GM21619 (cell line): ENCODE results near the gene MEG3.

Experiments used
- ATAC-seq: cut with Tn5 transposase; IDR thresholded peaks from one replicate; pipeline ENCODE4 v1.9.1; 2021; ENCODE audit not compliant: unreplicated experiment

The MEG3 gene

GRCh38 chr14:100862277-100862676 lies 36.4 kb downstream of the MEG3 start:
- no peak for ATAC-seq

GRCh38 chr14:100862793-100863192 lies 36.9 kb downstream of the MEG3 start:
- no peak for ATAC-seq

- no peak for ATAC-seq
Observed at GRCh38 chr14:100864206-100864605, 38.3 kb downstream of the MEG3 start.

GRCh38 chr14:100864960-100865681 lies 39.2 kb downstream of the MEG3 start:
- no peak for ATAC-seq

- no peak for ATAC-seq
Observed at GRCh38 chr14:100865682-100866591, 40.0 kb downstream of the MEG3 start.

- ATAC-seq = no peak
Observed at GRCh38 chr14:100866666-100867630, 41.0 kb downstream of the MEG3 start.

- no peak for ATAC-seq
Observed at GRCh38 chr14:100867631-100868315, 41.9 kb downstream of the MEG3 start.

- no peak for ATAC-seq
Observed at GRCh38 chr14:100868621-100869370, 42.9 kb downstream of the MEG3 start.

GRCh38 chr14:100871234-100872186 lies 45.6 kb downstream of the MEG3 start:
- no peak for ATAC-seq

- ATAC-seq = no peak
Observed at GRCh38 chr14:100872259-100873095, 46.6 kb downstream of the MEG3 start.

- no peak for ATAC-seq
Observed at GRCh38 chr14:100873096-100873482, 47.2 kb downstream of the MEG3 start.

- ATAC-seq = no peak
Observed at GRCh38 chr14:100874051-100874410, 48.1 kb downstream of the MEG3 start.

- no peak for ATAC-seq
Observed at GRCh38 chr14:100874411-100875091, 48.6 kb downstream of the MEG3 start.

GRCh38 chr14:100875126-100875525 lies 49.2 kb downstream of the MEG3 start:
- no peak for ATAC-seq

- ATAC-seq = no peak
Observed at GRCh38 chr14:100875861-100876590, 50.1 kb downstream of the MEG3 start.

- ATAC-seq = no peak
Observed at GRCh38 chr14:100878271-100879146, 52.6 kb downstream of the MEG3 start.
